Activated T-cell treated with anti-CD3 and anti-CD28 coated beads, Interleukin-2, amount 50 U/mL, for 1 hour (primary cell): ENCODE results near the gene CFAP61.

Experiments used
- DNase-seq: peaks from one replicate; pipeline ENCODE4 v3.0.0-alpha.2; 2020

CFAP61 gene

GRCh38 chr20:20034486-20034885, 17.8 kb upstream of the CFAP61 start:
- DNase-seq = no peak

GRCh38 chr20:20036756-20037155, 15.6 kb upstream of the CFAP61 start:
- no peak for DNase-seq

DNA sequence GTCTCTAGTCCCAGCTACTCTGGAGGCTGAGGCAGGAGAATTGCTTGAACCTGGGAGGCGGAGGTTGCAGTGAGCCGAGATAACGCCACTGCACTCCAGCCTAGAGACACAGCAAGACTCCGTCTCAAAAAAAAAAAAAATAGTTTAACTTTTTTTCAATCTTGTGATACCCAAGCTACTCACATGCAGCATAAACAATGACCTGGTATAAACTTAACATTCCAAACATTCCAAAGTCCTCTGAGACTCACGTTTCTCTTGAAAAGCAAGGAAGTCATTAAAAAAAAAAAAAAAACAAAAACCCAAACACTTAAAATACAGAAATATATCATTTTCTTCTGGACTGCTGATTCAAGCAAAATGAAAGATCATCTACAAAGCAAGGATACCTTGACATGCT, 14.4 kb upstream of the CFAP61 start:
- DNase-seq = no peak

DNA sequence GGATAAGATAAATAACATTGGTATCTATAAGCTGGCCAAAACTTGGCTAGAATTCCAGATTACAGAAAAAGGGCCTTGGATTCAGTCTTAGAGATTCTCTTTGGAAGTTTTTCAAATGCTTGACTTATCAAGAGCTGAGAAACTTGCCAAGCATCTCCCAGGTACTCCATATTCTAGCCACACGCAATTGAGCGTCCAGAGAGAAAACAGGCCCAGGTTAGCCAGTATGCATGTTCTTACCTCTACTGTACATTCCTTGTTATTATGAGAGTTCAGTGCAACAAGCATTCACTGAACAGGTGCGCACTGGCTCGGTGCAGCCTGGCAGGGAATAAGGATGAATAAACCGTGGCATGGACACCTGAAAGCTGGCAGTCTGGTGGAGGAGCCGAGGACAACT, 13.7 kb upstream of the CFAP61 start:
- no peak for DNase-seq

- DNase-seq = no peak
Observed at GRCh38 chr20:20039752-20040387, 12.5 kb upstream of the CFAP61 start.

DNA sequence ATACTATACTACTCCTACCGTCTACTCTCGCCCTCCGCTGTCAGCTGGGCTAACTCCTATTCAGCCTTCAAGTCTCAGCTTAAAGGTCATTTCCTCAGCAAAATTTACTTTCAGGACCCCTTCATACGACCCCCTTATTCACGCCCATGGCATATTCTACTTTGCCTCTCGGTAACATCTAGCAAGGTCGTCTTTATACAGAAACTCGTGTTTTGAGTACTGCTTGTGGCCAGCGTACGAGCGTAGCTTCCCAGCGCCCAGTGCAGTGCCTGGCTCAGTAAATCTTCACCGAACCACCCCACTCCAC, 612 bp upstream of the CFAP61 start:
- no peak for DNase-seq

DNA sequence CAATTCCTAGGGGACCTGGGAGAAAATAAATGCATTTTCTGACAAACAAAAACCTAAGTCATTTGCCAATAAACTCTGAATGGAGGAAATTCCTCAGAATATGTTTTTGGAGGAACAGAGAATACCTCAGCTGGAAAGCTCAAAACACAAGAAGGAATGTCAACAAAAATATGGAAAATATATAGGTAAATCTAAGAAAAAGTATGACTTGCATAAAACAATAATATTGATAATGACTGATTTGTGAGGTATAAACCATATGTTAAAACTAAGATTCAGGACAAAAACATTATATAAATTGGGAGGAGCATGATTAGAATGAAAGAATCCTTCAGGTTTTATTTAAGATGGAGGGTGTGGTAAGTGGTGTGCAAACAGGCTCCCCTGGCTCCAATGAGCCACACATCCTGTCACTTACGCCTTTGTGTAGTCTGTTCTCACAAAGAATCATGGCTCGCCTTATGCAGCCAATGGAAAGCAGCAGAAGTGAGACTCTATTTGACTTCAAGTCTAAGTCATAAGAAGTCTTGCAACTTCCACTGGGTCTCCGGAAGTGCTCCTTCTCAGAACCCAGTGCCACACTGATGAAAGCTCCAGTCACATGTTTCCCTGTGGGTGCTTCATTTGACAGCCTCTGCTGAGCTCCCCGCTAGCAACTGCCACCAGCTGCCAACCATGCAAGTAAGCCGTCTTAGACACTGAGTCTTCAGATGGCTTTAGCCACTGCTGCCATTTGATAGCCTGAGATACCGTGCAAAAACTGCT, 8.1 kb downstream of the CFAP61 start:
- no peak for DNase-seq

- DNase-seq = no peak
Observed at GRCh38 chr20:20063941-20064702, 11.8 kb downstream of the CFAP61 start.

DNA sequence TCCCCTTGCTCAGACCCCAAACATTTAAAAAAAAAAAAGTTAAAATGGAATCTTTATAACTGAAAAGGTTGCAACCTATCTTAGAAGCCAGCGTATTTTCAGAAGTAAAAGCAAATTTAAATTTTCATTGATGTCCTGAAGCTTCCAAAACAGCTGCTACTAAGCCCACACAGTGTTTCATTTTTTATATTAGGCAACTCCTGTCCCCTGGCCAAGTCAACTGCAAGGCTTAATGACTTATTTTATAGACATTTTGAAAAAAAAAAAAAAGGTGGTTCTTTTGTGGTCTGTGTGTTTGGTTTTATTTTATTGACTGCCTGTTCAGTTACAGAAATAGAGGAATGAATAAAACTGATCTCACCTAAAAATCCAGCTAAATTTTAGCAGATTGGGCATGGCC, 13.0 kb downstream of the CFAP61 start:
- no peak for DNase-seq

DNA sequence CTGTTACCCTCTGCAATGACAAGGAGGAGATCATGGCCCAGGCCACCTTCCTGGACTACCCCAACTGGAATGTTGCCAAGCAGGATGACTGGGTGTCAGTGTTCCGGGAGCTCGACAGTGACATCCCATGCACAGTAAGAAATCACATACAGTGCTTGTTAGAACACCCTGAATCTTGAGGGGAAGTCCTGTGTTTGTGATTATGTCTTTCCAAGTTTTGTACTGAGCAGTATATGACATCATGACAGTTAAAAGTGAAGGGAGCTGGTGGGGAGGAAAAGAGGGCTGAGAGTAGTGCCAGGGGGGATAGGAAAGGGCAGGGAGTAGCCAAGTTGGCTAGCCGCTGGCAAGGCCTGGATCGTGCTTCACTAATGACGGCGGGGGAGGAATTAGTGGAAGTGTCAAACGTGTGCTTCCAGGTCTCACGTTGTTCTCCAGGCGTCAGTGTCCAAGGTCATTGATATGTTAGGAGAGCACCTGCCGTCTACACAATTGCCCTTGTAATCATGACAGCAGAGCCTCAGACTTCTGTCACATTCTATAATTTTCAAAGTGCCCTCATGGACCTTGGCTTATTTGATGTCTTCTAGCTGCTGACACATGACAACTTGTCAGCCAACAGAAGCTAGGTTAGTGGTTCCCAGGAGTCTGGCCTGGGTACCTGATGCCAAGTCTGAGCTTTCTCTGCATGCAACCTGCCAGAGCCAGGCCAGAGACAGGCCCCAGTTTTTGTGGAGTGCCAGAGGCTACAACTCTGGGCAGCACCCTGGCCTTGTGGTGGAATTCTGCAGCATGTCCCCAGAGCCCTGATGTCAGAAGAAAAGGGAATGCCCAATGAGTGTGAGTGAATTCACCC, 18.8 kb downstream of the CFAP61 start:
- no peak for DNase-seq

GRCh38 chr20:20073801-20074371, 21.6 kb downstream of the CFAP61 start:
- DNase-seq = no peak

- no peak for DNase-seq
Observed at GRCh38 chr20:20075032-20075431, 22.7 kb downstream of the CFAP61 start.

DNA sequence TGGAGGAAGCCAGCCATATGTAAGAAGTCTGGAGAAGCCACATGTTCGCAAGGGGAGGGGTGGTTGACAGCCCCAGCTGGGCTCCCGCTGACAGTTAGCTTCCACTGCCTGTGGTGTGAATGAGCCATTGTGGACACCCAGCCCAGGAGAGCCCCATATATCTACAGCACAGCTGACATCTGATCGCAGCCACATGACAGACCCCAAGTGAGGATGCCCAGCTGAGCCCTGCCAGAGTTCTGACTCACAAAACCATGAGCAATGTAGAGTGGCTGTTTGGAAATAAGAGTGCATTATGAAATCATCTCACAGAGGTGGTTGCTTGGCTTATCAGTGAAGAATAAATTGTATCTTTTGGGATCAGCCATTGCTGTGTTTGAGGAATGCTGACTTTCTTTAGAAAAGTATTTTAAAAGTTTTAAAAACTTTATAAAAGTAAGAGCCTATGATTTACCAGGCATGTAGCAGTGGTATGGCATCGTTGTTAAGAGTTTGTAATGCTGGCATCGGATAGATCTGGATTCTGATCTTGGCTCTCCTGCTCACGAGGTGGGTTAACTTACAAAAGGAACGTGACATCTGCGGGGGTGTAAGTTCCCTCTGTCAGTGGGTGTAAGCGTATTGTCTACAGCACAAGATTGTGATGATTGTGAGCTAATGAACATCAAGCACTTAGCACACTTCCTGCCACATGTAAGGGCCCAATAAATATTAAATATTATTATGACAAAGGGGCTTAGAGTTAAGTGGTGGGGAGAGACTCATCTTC, 24.1 kb downstream of the CFAP61 start:
- DNase-seq = no peak

GRCh38 chr20:20078041-20078440, 25.7 kb downstream of the CFAP61 start:
- no peak for DNase-seq

DNA sequence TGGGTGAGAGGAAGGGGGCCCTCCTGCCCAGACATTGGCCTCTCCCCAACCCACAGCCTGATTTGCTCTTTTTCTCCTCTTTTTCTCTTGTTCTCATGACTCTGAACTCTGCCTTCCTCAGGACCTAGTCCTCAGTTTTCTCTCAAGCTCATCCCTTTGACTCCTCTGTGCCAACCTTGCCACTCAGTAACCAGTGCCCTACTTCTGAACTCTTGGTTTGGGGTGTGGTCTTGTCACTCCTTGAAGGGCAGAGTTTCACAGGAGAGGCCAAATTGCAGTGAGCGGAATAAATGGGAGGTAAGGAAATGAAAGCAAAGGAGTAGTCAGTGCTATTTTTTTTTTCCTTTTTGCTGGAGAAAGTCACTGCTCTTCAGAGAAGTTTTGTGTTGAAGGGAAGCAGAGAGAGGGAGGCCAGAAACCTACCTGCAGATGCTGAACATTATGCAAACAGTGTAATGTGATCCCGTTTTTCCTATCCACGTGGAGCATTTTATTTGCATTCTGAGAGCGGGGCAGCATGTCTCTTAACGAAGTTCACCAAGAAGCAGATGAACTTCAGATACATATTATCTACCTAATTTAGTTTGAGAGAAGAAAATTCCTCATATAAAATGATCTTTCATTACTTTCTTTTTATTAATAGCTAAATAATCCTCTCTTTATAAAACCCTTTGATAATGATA, 26.9 kb downstream of the CFAP61 start:
- no peak for DNase-seq

GRCh38 chr20:20083807-20084206, 31.5 kb downstream of the CFAP61 start:
- DNase-seq = no peak

DNA sequence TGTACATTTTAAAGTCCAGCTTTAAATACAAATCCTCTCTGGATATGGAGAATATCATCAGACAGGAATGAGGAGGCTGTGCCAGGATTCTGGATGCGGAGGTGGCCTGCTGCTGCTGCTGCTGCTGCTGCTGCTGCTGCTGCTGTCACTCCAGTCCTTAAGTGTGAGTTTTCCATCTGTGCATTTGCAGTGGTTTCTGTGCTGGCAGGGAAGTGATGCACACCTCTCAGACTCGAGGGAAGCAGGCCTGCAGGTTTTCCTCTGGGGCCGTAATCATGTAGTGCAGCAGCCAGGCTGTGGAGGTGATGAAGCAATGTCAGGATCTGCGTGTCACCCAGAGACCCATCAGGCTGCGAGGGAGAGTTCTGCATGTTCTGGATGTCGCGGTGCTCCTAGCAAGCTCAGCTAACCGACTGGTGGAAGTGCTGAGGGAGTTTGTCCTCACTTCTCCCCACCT, 32.0 kb downstream of the CFAP61 start:
- DNase-seq = no peak

DNA sequence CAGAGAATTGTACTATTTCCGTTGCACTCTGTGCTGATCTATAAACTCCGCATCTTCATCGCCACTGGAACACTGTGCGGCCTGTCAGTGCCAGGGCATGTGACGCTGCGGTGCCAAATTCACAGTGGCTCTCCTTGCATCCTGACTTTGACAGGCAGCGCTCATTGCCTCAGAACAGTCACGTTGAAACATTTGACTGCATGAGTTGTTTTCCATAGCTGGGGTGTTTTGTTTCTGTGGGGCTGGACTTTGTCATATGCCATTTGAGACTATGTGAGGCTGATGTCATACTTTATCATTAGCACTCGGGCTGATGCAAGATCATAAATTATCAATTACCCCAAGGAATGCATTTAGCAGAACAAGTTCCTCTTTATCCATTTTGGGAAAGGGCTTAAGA, 32.7 kb downstream of the CFAP61 start:
- DNase-seq = no peak

DNA sequence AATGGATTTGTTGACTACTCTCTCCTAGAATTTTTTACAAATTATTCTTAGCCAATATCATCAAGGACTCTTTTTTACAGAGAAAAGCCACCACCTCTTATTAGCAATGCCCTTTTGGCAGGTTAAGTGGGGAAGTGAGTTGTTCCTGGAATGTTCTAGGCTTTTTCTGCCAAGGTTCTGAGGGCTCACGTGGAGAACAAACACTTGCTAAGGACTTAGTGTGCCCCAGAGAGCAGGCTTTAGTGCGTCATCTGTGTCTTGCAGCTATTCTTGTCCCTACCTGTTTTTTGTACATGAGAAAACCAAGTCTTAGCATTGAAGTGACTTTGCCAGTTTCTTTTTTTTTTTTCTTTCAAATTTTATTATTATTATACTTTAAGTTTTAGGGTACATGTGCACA, 33.5 kb downstream of the CFAP61 start:
- no peak for DNase-seq

- no peak for DNase-seq
Observed at GRCh38 chr20:20089018-20089417, 36.7 kb downstream of the CFAP61 start.

- DNase-seq = no peak
Observed at GRCh38 chr20:20089939-20090338, 37.6 kb downstream of the CFAP61 start.
